Panc1 (cell line): ENCODE data around the gene OSCAR. TPM values are rescaled to one million over a fixed set of nuclear protein-coding genes. Genes with fewer than 3 reads are reported as not detected.

ENCODE experiments used
- ATAC-seq: fragments of 200-7000 bp; cut with Tn5 transposase; 2 replicates; pipeline ENCODE4 v1.9.1; 2020; ENCODE audit warnings: mild to moderate bottlenecking, moderate library complexity
- BruUV-seq: library from RNA; stranded (reverse); fragments of 400-500 nt; replicated peaks from 2 replicates; lab custom pipeline; 2021; lab: Mats Ljungman, UMichigan
- CTCF ChIA-PET: fragments of 300-600 bp; sonication (Branson Sonifier 250); formaldehyde crosslinking; loops from one replicate; lab custom pipeline; 2022; ENCODE audit warnings: antibody characterized with exemption; lab: Charles Lee
- POLR2A ChIA-PET: fragments of 300-600 bp; sonication (Branson Sonifier 250); formaldehyde crosslinking; loops from one replicate; lab custom pipeline; 2022; ENCODE audit warnings: antibody characterized with exemption; lab: Charles Lee
- DNase-seq: peaks from one replicate; pipeline ENCODE4 v3.0.0-alpha.2; 2010; ENCODE audit warnings: low read depth, low spot score
- H3K27ac ChIP-seq: 2 replicates; pipeline ENCODE4 v1.5.1; 2011; ENCODE audit warnings: mild to moderate bottlenecking, low read length, inconsistent platforms
- H3K27me3 ChIP-seq: fragments of 200-500 bp; sonication (Bioruptor generic); 2 replicates; pipeline ENCODE4 v1.6.0; 2014; ENCODE audit warnings: low read length, inconsistent platforms; ENCODE audit not compliant: control insufficient read depth, insufficient read depth
- H3K36me3 ChIP-seq: fragments of 200-500 bp; sonication (Bioruptor generic); 2 replicates; pipeline ENCODE4 v1.5.1; 2014; ENCODE audit warnings: inconsistent platforms, mild to moderate bottlenecking, low read length, moderate library complexity; ENCODE audit not compliant: control insufficient read depth, insufficient read depth
- H3K4me1 ChIP-seq: 2 replicates; pipeline ENCODE4 v1.5.1; 2011; ENCODE audit warnings: inconsistent platforms, mild to moderate bottlenecking, low read length, moderate library complexity; ENCODE audit not compliant: control insufficient read depth, insufficient read depth
- H3K4me3 ChIP-seq, 2 experiments: 2 replicates each; pipeline ENCODE4 v1.5.1; 2011 to 2012; ENCODE audit warnings: low read depth in 2 of 2, low read length in 2 of 2, mild to moderate bottlenecking in 2 of 2, inconsistent platforms in 1 of 2, moderate library complexity in 1 of 2
- H3K9me3 ChIP-seq: fragments of 200-500 bp; sonication (Bioruptor generic); 2 replicates; pipeline ENCODE4 v1.5.1; 2014; ENCODE audit warnings: low read depth, mild to moderate bottlenecking, inconsistent platforms, low read length, moderate library complexity; ENCODE audit not compliant: control insufficient read depth, insufficient read depth
- POLR2AphosphoS5 ChIP-seq: IDR thresholded peaks from 2 replicates; pipeline ENCODE4 v1.6.1; 2012; ENCODE audit warnings: mild to moderate bottlenecking, low read depth, low read length, moderate library complexity
- SIN3A ChIP-seq: IDR thresholded peaks from 2 replicates; pipeline ENCODE4 v1.6.1; 2012; ENCODE audit warnings: low read depth, mild to moderate bottlenecking, low read length, moderate library complexity, borderline replicate concordance; ENCODE audit not compliant: insufficient read depth
- TCF7L2 ChIP-seq: IDR thresholded peaks from 2 replicates; pipeline ENCODE4 v1.6.1; 2011; ENCODE audit warnings: mild to moderate bottlenecking, low read depth, low read length, inconsistent platforms
- in situ Hi-C: cut with HindIII; loops from 2 replicates; pipeline ENCODE4 v1.10.0; 2016; ENCODE audit warnings: low sequenced_read_pairs, low pct_unique_long_range_greater_than_20kb
- intact Hi-C: fragments of 100-400 bp; cut with micrococcal nuclease; formaldehyde crosslinking; loops from one replicate; pipeline ENCODE4 v1.10.0; 2022; ENCODE audit not compliant: unreplicated experiment
- total RNA-seq: library from RNA; stranded (reverse); gene quantifications from one replicate; pipeline ENCODE4 v1.2.1, GENCODE V29; 2021; ENCODE audit not compliant: unreplicated experiment
- TF ChIP-seq, protein P1 (sequence below): fragments of 450-650 bp; IDR thresholded peaks from 2 replicates; pipeline ENCODE4 v1.5.1; 2017; ENCODE audit warnings: mild to moderate bottlenecking
- TF ChIP-seq, protein P2 (sequence below), 2 experiments: IDR thresholded peaks; 2 replicates each; pipeline ENCODE4 v1.6.1; 2011 to 2012; ENCODE audit warnings: low read depth in 2 of 2, control low read depth in 1 of 2, low read length in 1 of 2, mild to moderate bottlenecking in 1 of 2, moderate library complexity in 1 of 2; ENCODE audit not compliant: insufficient read depth in 1 of 2

OSCAR gene
- total RNA-seq, 1 experiment from 2014 or later = 6.8 TPM

DNA sequence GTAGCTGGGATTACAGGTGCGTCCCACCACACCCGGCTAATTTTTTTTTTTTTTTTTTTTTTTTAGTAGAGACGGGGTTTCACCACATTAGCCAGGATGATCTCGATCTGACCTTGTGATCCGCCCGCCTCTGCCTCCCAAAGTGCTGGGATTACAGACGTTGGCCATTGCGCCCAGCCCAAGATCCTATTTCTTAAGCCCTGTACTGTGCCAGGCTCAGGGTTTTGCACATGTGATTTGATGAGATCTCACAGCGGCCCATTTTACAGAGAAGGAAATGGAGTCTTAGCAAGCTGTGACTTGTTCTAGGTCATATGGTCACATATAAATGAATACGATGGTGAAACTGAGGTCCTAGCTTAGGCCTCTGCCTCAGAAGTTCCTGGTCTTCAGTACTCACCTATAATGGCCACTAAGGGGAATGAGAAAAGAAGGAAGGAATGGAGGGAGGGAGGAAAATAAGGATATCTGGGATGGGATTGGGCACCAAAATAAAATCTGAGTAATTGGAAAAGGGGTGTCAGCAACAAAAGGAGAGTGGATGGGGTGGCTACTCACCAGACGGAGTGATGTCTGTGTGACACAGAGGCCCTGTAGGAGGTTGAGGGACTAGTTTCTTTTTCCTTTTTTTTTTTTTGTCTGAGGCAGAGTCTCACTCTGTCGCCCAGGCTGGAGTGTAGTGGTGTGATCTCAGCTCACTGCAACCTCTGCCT is 1.3 kb downstream of the OSCAR start:
- peaks cover 3% of the 10 kb centered on the region; the same call in 1 of the 2 replicates for H3K9me3 ChIP-seq
- BruUV-seq = no TSS peak
- DNase-seq = no peak
- TF ChIP-seq SIN3A = no peak
- TF ChIP-seq, protein P1, sequence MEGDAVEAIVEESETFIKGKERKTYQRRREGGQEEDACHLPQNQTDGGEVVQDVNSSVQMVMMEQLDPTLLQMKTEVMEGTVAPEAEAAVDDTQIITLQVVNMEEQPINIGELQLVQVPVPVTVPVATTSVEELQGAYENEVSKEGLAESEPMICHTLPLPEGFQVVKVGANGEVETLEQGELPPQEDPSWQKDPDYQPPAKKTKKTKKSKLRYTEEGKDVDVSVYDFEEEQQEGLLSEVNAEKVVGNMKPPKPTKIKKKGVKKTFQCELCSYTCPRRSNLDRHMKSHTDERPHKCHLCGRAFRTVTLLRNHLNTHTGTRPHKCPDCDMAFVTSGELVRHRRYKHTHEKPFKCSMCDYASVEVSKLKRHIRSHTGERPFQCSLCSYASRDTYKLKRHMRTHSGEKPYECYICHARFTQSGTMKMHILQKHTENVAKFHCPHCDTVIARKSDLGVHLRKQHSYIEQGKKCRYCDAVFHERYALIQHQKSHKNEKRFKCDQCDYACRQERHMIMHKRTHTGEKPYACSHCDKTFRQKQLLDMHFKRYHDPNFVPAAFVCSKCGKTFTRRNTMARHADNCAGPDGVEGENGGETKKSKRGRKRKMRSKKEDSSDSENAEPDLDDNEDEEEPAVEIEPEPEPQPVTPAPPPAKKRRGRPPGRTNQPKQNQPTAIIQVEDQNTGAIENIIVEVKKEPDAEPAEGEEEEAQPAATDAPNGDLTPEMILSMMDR = no peak
- TF ChIP-seq TCF7L2 = no peak
- TF ChIP-seq, protein P2, sequence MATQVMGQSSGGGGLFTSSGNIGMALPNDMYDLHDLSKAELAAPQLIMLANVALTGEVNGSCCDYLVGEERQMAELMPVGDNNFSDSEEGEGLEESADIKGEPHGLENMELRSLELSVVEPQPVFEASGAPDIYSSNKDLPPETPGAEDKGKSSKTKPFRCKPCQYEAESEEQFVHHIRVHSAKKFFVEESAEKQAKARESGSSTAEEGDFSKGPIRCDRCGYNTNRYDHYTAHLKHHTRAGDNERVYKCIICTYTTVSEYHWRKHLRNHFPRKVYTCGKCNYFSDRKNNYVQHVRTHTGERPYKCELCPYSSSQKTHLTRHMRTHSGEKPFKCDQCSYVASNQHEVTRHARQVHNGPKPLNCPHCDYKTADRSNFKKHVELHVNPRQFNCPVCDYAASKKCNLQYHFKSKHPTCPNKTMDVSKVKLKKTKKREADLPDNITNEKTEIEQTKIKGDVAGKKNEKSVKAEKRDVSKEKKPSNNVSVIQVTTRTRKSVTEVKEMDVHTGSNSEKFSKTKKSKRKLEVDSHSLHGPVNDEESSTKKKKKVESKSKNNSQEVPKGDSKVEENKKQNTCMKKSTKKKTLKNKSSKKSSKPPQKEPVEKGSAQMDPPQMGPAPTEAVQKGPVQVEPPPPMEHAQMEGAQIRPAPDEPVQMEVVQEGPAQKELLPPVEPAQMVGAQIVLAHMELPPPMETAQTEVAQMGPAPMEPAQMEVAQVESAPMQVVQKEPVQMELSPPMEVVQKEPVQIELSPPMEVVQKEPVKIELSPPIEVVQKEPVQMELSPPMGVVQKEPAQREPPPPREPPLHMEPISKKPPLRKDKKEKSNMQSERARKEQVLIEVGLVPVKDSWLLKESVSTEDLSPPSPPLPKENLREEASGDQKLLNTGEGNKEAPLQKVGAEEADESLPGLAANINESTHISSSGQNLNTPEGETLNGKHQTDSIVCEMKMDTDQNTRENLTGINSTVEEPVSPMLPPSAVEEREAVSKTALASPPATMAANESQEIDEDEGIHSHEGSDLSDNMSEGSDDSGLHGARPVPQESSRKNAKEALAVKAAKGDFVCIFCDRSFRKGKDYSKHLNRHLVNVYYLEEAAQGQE (IDR thresholded peaks at IDR 0.05; ENCODE audit: insufficient read depth in 1 of 2, low read depth in 2 of 2, low read length in 1 of 2) = no peak
- no peak for TF ChIP-seq POLR2AphosphoS5
- intact Hi-C loops = loop anchor here (5.0 kb wide), 1 partner anchor 67 kb away; no protein-coding TSS in a partner anchor
- H3K4me3 ChIP-seq = no peak overlapping the region
- no peak for ATAC-seq
- H3K27me3 ChIP-seq = no peaks in the 10 kb centered on the region
- peak overlapping the region; percentile 62; the same call in 1 of the 2 replicates for H3K27ac ChIP-seq
- H3K36me3 ChIP-seq = no peaks in the 10 kb centered on the region; the same call in 1 of the 2 replicates
- CTCF ChIA-PET = interaction anchor here (0.7 kb wide), 1 partner anchor 489 kb away, joined by 5 read pairs; no protein-coding TSS in a partner anchor
- peaks cover 19% of the 10 kb centered on the region for H3K4me1 ChIP-seq
- in situ Hi-C loops = no loop called here
- POLR2A ChIA-PET = no interaction called here

DNA sequence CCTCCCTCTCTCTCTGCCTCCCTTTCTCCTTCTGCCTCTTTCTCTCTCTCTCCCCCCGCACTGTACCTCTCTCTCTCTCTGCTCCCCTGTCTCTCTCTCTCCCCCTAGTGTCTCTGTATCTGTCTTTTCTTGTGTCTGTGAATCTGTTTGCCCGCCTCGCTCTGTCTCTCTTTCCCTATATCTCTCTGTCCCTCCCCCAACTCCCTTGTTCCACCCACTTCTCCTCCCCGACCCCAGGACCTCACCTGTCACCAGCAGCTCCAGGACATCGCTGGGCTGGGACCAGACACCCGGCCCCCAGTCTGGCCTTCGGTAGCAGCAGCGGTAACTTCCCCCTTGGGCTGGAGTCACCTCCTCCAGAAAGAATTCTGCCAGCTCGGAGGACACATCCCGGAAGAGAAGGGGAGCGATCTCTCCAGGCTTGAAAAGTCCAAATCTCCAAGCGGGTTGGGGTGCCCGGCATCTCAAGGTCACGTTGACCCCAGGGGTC is 3.9 kb downstream of the OSCAR start:
- BruUV-seq = no TSS peak
- H3K4me1 ChIP-seq = peaks cover 16% of the 10 kb centered on the region
- in situ Hi-C loops (no loop called here), intact Hi-C loops (loop anchor here (5.0 kb wide), 1 partner anchor 64 kb away; no protein-coding TSS in a partner anchor)
- ATAC-seq (peak; percentile 83), DNase-seq (no peak)
- POLR2A ChIA-PET = interaction anchor here (0.7 kb wide), 1 partner anchor 107 kb away, joined by 3 read pairs; no protein-coding TSS in a partner anchor
- H3K36me3 ChIP-seq = no peaks in the 10 kb centered on the region
- TF ChIP-seq POLR2AphosphoS5 (no peak), SIN3A (no peak), TCF7L2 (no peak)
- TF ChIP-seq, protein P2 (IDR thresholded peaks at IDR 0.05; ENCODE audit: insufficient read depth in 1 of 2, low read depth in 2 of 2, low read length in 1 of 2) = no peak
- TF ChIP-seq, protein P1 = no peak
- H3K4me3 ChIP-seq = peak overlapping the region; percentile 45 to 74
- CTCF ChIA-PET = interaction anchor here (0.7 to 1.1 kb wide), 4 partner anchors 15 to 190 kb away, joined by 3 to 7 read pairs (median 4); partner anchors contain the start of gene TARM1
- H3K27ac ChIP-seq = peak overlapping the region; percentile 89
- H3K27me3 ChIP-seq = no peaks in the 10 kb centered on the region
- H3K9me3 ChIP-seq = peaks cover 4% of the 10 kb centered on the region; the same call in 1 of the 2 replicates
